ENCODE data around the gene CFAP46.

DNA sequence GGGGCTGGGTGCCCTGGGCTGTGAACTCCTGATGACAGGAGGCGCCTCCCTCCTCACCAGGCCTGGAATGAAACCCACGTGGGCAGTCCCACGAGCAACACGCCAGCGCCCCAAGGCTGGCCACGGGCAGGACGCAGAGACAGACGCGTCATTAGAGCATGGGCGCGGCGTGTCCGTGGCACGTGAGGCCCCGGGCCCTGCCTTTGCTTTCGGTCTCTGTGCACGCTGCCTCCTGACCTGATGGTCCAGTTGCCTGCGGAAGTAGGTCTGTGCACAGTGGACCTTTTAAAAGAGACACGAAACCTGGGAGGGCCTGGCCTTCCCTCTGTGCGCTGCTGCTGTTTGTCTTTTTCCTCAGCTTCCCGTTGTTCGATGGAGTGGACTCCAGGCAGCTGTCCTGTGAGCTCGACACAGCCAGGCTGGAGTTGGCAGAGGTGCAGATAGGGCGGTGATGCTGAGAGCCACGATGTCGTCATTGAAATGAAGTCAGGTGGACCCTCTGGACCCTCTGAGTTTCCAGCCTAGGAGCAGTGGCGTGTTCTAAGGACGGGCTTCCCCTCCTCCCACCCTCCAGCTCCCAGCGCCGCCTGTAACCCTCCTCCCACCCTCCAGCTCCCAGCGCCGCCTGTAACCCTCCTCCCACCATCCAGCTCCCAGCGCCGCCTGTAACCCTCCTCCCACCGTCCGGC, 40.1 kb upstream of the CFAP46 start:
- TF ChIP-seq, protein P1, sequence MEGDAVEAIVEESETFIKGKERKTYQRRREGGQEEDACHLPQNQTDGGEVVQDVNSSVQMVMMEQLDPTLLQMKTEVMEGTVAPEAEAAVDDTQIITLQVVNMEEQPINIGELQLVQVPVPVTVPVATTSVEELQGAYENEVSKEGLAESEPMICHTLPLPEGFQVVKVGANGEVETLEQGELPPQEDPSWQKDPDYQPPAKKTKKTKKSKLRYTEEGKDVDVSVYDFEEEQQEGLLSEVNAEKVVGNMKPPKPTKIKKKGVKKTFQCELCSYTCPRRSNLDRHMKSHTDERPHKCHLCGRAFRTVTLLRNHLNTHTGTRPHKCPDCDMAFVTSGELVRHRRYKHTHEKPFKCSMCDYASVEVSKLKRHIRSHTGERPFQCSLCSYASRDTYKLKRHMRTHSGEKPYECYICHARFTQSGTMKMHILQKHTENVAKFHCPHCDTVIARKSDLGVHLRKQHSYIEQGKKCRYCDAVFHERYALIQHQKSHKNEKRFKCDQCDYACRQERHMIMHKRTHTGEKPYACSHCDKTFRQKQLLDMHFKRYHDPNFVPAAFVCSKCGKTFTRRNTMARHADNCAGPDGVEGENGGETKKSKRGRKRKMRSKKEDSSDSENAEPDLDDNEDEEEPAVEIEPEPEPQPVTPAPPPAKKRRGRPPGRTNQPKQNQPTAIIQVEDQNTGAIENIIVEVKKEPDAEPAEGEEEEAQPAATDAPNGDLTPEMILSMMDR (IDR thresholded peaks at IDR 0.05; ENCODE audit: insufficient read depth, low read depth, low read length): no peak
- TF ChIP-seq EZH2 (IDR thresholded peaks at IDR 0.05; ENCODE audit: insufficient read depth, low read length): no peak

Measured in astrocyte (in vitro differentiated cells and primary cell).